Measurements from ENCODE around the gene MMP27. TPM values are rescaled to one million over a fixed set of nuclear protein-coding genes. Genes with fewer than 3 reads are reported as not detected.

MMP27 gene
- total RNA-seq, 2 donors from 2014 or later, result not detected

GRCh38 chr11:102664001-102664752 is 41.4 kb downstream of the MMP27 start:
- no peak for TF ChIP-seq POLR2A (IDR thresholded peaks at IDR 0.05)
- TF ChIP-seq, protein P1, sequence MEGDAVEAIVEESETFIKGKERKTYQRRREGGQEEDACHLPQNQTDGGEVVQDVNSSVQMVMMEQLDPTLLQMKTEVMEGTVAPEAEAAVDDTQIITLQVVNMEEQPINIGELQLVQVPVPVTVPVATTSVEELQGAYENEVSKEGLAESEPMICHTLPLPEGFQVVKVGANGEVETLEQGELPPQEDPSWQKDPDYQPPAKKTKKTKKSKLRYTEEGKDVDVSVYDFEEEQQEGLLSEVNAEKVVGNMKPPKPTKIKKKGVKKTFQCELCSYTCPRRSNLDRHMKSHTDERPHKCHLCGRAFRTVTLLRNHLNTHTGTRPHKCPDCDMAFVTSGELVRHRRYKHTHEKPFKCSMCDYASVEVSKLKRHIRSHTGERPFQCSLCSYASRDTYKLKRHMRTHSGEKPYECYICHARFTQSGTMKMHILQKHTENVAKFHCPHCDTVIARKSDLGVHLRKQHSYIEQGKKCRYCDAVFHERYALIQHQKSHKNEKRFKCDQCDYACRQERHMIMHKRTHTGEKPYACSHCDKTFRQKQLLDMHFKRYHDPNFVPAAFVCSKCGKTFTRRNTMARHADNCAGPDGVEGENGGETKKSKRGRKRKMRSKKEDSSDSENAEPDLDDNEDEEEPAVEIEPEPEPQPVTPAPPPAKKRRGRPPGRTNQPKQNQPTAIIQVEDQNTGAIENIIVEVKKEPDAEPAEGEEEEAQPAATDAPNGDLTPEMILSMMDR (IDR thresholded peaks at IDR 0.05), result no peak
- H3K27ac ChIP-seq, result no peak overlapping the region
- intact Hi-C loops (cut with DNase I), result no loop called here
- no peaks in the 10 kb centered on the region for H3K36me3 ChIP-seq (replicated peaks in 1 of 2; ENCODE audit: insufficient read depth in 1 of 2, low read depth in 2 of 2)
- no peaks in the 10 kb centered on the region for H3K27me3 ChIP-seq
- no peak for DNase-seq
- H3K9me3 ChIP-seq, result no peaks in the 10 kb centered on the region
- H3K4me3 ChIP-seq, result no peak overlapping the region
- WGBS, 2 donors, result 66 to 74% methylated on average over 11 to 13 of the region's 13 CpGs
- no peak for ATAC-seq
- H3K4me1 ChIP-seq, result no peaks in the 10 kb centered on the region

- Histone ChIP-seq H3K4me3 (no peak overlapping the region), H3K4me1 (no peaks in the 10 kb centered on the region), H3K36me3 (replicated peaks in 1 of 2; ENCODE audit: insufficient read depth in 1 of 2, low read depth in 2 of 2) (no peaks in the 10 kb centered on the region), H3K27me3 (no peaks in the 10 kb centered on the region), H3K27ac (no peak overlapping the region), H3K9me3 (no peaks in the 10 kb centered on the region)
- TF ChIP-seq, protein P1 (IDR thresholded peaks at IDR 0.05), result no peak
- no peak for TF ChIP-seq POLR2A (IDR thresholded peaks at IDR 0.05)
- intact Hi-C loops (cut with DNase I), result no loop called here
- DNase-seq, result no peak
- no peak for ATAC-seq
Measured at GRCh38 chr11:102662607-102663006, 43.0 kb downstream of the MMP27 start.

- intact Hi-C loops (cut with DNase I), result no loop called here
- Histone ChIP-seq H3K27ac (no peak overlapping the region), H3K27me3 (no peaks in the 10 kb centered on the region), H3K4me1 (no peaks in the 10 kb centered on the region), H3K36me3 (replicated peaks in 1 of 2; ENCODE audit: insufficient read depth in 1 of 2, low read depth in 2 of 2) (no peaks in the 10 kb centered on the region), H3K4me3 (no peak overlapping the region), H3K9me3 (no peaks in the 10 kb centered on the region)
- DNase-seq (no peak), ATAC-seq (no peak)
- 66 to 68% methylated on average over 4 of the region's 4 CpGs for WGBS, 2 donors
- TF ChIP-seq, protein P1 (IDR thresholded peaks at IDR 0.05), result no peak
- TF ChIP-seq POLR2A (IDR thresholded peaks at IDR 0.05), result no peak
Measured at GRCh38 chr11:102661040-102661439, 44.5 kb downstream of the MMP27 start.

DNA sequence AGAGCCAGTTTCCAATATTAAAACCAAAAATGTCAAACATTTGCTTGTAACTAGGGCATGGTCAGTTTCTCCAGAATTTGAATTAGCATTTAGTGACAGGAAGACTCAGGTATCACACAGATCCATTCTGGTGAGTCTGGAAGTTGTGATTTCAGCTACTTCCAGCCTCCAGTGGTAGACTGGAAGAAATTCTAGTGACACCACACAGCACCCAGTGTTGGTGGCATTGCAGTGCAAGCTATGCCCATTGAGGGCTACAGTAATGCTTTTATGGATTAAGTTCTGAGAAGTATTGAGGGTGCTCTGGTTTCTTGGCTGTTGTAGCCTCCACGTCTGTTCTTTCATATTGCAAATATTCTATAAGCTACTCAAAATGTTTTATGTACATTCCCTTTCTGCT is 49.0 kb downstream of the MMP27 start:
- no peak for TF ChIP-seq POLR2A (IDR thresholded peaks at IDR 0.05)
- TF ChIP-seq, protein P1 (IDR thresholded peaks at IDR 0.05), result no peak
- no peaks in the 10 kb centered on the region for H3K27me3 ChIP-seq
- H3K36me3 ChIP-seq (replicated peaks in 1 of 2; ENCODE audit: insufficient read depth in 1 of 2, low read depth in 2 of 2), result no peaks in the 10 kb centered on the region
- no peak overlapping the region for H3K27ac ChIP-seq
- DNase-seq (no peak), ATAC-seq (no peak)
- H3K4me3 ChIP-seq, result no peak overlapping the region
- no peaks in the 10 kb centered on the region for H3K4me1 ChIP-seq
- no peaks in the 10 kb centered on the region for H3K9me3 ChIP-seq
- WGBS, 2 donors, result 52 to 57% methylated on average over 1 of the region's 1 CpG
- intact Hi-C loops (cut with DNase I), result no loop called here

DNA sequence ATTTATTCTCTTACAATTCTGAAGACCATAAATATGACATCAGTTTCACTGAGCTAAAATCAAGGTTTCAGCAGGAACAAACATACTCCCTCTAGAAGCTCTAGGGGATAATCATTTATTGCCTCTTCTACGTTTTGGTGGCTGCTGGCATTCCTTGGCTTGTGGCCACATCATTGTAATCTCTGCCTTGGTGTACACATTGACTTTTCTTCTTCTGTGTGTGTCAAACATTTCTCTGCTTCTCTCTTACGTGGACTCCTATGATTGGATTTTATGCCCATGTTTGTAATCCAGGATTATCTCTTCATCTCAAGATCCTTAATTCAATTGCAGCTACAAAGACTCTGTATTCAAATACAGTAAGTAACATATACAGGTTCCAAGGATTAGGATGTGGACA is 50.0 kb downstream of the MMP27 start:
- no peak for DNase-seq
- Histone ChIP-seq H3K27me3 (no peaks in the 10 kb centered on the region), H3K4me1 (no peaks in the 10 kb centered on the region), H3K4me3 (no peak overlapping the region), H3K27ac (no peak overlapping the region), H3K9me3 (no peaks in the 10 kb centered on the region), H3K36me3 (replicated peaks in 1 of 2; ENCODE audit: insufficient read depth in 1 of 2, low read depth in 2 of 2) (no peaks in the 10 kb centered on the region)
- TF ChIP-seq, protein P1 (IDR thresholded peaks at IDR 0.05), result no peak
- no peak for TF ChIP-seq POLR2A (IDR thresholded peaks at IDR 0.05)
- intact Hi-C loops (cut with DNase I), result no loop called here
- no peak for ATAC-seq
- 50 to 55% methylated on average over 2 of the region's 2 CpGs for WGBS, 2 donors
